Measurements from ENCODE around the gene DSC1. TPM values are rescaled to one million over a fixed set of nuclear protein-coding genes. Genes with fewer than 3 reads are reported as not detected.

The DSC1 gene, protein sequence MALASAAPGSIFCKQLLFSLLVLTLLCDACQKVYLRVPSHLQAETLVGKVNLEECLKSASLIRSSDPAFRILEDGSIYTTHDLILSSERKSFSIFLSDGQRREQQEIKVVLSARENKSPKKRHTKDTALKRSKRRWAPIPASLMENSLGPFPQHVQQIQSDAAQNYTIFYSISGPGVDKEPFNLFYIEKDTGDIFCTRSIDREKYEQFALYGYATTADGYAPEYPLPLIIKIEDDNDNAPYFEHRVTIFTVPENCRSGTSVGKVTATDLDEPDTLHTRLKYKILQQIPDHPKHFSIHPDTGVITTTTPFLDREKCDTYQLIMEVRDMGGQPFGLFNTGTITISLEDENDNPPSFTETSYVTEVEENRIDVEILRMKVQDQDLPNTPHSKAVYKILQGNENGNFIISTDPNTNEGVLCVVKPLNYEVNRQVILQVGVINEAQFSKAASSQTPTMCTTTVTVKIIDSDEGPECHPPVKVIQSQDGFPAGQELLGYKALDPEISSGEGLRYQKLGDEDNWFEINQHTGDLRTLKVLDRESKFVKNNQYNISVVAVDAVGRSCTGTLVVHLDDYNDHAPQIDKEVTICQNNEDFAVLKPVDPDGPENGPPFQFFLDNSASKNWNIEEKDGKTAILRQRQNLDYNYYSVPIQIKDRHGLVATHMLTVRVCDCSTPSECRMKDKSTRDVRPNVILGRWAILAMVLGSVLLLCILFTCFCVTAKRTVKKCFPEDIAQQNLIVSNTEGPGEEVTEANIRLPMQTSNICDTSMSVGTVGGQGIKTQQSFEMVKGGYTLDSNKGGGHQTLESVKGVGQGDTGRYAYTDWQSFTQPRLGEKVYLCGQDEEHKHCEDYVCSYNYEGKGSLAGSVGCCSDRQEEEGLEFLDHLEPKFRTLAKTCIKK
- not detected for total RNA-seq

DNA sequence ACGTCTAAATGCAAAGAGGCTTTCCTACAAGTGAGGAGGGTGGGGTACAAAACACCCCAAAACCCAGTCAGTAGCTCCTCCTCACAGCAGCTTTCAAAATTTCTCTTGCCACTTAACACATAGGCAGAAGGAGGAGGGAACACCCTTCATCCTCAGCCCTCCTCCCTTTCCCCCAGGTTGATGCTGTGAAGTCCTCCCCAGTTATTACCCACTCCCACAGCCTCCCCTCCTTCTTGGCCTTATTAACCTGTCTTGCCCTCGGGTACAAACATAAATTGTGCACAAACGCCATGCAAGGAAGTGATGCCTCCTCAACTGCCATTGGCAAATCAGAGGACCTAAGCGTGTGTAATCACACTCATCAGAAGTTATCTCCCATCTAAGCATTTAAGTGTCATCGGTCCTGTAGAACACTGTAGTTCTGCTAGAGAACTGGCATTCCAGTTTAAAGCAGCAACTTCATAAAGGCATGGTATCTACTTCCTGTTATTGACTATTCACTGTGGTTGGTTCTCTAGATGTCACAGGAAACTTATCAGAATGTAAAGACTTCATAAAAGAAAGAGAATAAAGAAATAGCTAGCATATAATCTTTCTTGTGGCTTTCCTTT lies at the start of gene DSC1:
Gene DSC1, minus strand, starts transcription at position 32 of the 611 bp plus-strand sequence. CDS start 262 bp downstream, outside the sequence.
- Histone ChIP-seq H3K27me3 (no peaks in the 10 kb centered on the region), H3K4me3 (no peak within 1 kb of the TSS), H3K9me3 (no peaks in the 10 kb centered on the region), H3K36me3 (no peaks in the 10 kb centered on the region), H3K27ac (no peak within 1 kb of the TSS), H3K4me1 (no peaks in the 10 kb centered on the region)
- no peak for ATAC-seq
- TF ChIP-seq, protein P1, sequence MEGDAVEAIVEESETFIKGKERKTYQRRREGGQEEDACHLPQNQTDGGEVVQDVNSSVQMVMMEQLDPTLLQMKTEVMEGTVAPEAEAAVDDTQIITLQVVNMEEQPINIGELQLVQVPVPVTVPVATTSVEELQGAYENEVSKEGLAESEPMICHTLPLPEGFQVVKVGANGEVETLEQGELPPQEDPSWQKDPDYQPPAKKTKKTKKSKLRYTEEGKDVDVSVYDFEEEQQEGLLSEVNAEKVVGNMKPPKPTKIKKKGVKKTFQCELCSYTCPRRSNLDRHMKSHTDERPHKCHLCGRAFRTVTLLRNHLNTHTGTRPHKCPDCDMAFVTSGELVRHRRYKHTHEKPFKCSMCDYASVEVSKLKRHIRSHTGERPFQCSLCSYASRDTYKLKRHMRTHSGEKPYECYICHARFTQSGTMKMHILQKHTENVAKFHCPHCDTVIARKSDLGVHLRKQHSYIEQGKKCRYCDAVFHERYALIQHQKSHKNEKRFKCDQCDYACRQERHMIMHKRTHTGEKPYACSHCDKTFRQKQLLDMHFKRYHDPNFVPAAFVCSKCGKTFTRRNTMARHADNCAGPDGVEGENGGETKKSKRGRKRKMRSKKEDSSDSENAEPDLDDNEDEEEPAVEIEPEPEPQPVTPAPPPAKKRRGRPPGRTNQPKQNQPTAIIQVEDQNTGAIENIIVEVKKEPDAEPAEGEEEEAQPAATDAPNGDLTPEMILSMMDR (IDR thresholded peaks at IDR 0.05) = no peak
- no peak for TF ChIP-seq POLR2A (IDR thresholded peaks at IDR 0.05)
- no peak for TF ChIP-seq EP300 (IDR thresholded peaks at IDR 0.05)
- no peak for TF ChIP-seq POLR2AphosphoS5 (IDR thresholded peaks at IDR 0.05)
- 79 to 80% methylated on average over 4 to 5 of the region's 5 CpGs for WGBS, 2 donors (ENCODE audit: low coverage in 1 of 2)

DNA sequence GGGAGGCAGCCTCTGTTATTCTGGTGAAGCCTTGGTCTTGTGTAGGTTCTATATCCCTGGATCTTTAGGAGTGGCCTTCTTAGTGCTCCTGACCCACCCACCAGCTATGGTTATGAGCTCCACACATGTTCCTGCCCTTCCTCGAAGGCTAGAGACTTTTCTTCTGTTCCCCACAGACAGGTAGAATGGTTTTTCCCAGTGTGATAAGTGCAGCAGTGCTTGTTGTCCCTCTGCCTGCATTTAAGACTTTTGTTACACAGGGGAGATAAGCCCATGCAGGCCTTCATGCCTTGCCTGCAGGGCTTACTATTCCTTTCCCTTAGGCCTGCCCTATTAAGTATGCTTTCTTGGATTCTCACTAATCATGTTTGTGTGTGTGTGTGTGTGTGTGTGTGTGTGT lies 48.4 kb upstream of the DSC1 start:
- WGBS, 2 donors (ENCODE audit: low coverage in 1 of 2) = 38 to 100% methylated on average over 1 of the region's 1 CpG
- no peak for ATAC-seq
- H3K4me3 ChIP-seq = no peak overlapping the region
- no peaks in the 10 kb centered on the region for H3K4me1 ChIP-seq
- H3K36me3 ChIP-seq = no peaks in the 10 kb centered on the region
- H3K27ac ChIP-seq = no peak overlapping the region
- TF ChIP-seq, protein P1 (IDR thresholded peaks at IDR 0.05) = no peak
- TF ChIP-seq EP300 (IDR thresholded peaks at IDR 0.05) = no peak
- TF ChIP-seq POLR2A (IDR thresholded peaks at IDR 0.05) = no peak
- no peak for TF ChIP-seq POLR2AphosphoS5 (IDR thresholded peaks at IDR 0.05)
- H3K9me3 ChIP-seq = no peaks in the 10 kb centered on the region
- no peaks in the 10 kb centered on the region for H3K27me3 ChIP-seq

DNA sequence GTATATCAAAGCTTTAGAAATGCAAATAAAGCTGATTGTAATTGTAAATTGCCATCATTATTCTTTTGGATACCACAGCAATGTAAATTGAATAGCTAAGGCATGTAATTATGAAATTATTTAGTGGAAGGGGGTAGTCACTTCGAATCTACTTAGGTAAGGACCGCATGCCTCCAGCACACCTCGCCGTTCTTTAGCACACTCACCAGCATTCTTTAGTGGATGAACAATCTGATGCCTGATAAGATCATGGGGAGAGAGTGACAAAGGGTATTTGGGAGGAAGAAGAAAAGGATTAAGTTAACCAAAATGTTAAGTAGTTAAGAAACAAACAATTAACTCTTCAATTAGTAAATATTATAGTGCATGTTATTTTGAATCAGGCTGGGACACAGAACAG lies 46.4 kb upstream of the DSC1 start:
- TF ChIP-seq POLR2AphosphoS5 (IDR thresholded peaks at IDR 0.05) = no peak
- TF ChIP-seq POLR2A (IDR thresholded peaks at IDR 0.05) = no peak
- TF ChIP-seq, protein P1 (IDR thresholded peaks at IDR 0.05) = no peak
- TF ChIP-seq EP300 (IDR thresholded peaks at IDR 0.05) = no peak
- Histone ChIP-seq H3K27ac (no peak overlapping the region), H3K4me3 (no peak overlapping the region), H3K27me3 (no peaks in the 10 kb centered on the region), H3K36me3 (no peaks in the 10 kb centered on the region), H3K4me1 (no peaks in the 10 kb centered on the region), H3K9me3 (no peaks in the 10 kb centered on the region)
- ATAC-seq = no peak
- WGBS, 2 donors (ENCODE audit: low coverage in 1 of 2) = 66 to 71% methylated on average over 4 of the region's 4 CpGs

DNA sequence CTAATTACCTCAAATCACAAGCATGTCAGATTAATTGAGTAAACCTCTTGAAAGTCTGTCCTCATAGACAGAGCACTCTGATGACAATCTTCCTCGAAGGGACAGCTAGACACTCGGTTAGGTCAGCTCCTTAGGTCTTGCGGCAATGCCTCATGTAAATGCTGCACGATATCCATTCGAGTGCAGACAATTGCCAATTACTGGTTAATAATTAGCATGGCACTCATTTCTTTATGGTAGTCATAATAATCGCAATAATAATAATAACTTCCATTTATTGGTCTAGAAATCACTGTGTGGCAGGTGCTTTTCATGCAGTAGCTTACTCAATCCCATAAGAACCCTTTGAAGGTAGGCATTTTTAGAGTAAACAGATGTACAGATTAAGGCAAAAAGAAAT lies 44.7 kb upstream of the DSC1 start:
- Histone ChIP-seq H3K4me3 (no peak overlapping the region), H3K36me3 (no peaks in the 10 kb centered on the region), H3K4me1 (no peaks in the 10 kb centered on the region), H3K27ac (no peak overlapping the region), H3K27me3 (no peaks in the 10 kb centered on the region), H3K9me3 (no peaks in the 10 kb centered on the region)
- TF ChIP-seq, protein P1 (IDR thresholded peaks at IDR 0.05) = no peak
- TF ChIP-seq EP300 (IDR thresholded peaks at IDR 0.05) (no peak), POLR2A (IDR thresholded peaks at IDR 0.05) (no peak), POLR2AphosphoS5 (IDR thresholded peaks at IDR 0.05) (no peak)
- no peak for ATAC-seq
- WGBS, 2 donors (ENCODE audit: low coverage in 1 of 2) = 85 to 87% methylated on average over 5 to 6 of the region's 6 CpGs
